Epithelial cell of proximal tubule (primary cell): Measurements from ENCODE around the gene ZNF470. TPM values are rescaled to one million over a fixed set of nuclear protein-coding genes. Genes with fewer than 3 reads are reported as not detected.

ENCODE experiments used
- DNase-seq: peaks from one replicate; pipeline ENCODE4 v3.0.0-alpha.2; 2011; ENCODE audit warnings: low read depth
- H3K4me3 ChIP-seq: 2 replicates; pipeline ENCODE4 v1.5.1; 2011; ENCODE audit warnings: low read depth, mild to moderate bottlenecking, low read length
- total RNA-seq: library from RNA; depleted of rRNA; stranded (reverse); fragments of >200 nt; gene quantifications from 2 replicates; pipeline ENCODE4 v1.2.3, GENCODE V29; 2015
- TF ChIP-seq, protein P1 (sequence below): conservative IDR thresholded peaks from 2 replicates; pipeline ENCODE4 v1.5.1; 2012; ENCODE audit warnings: low read depth, mild to moderate bottlenecking, low read length

Gene ZNF470
- total RNA-seq, 1 donor from 2014 or later, result 3.1 TPM

GRCh38 chr19:56619121-56619520 is 51.9 kb downstream of the ZNF470 start:
- TF ChIP-seq, protein P1, sequence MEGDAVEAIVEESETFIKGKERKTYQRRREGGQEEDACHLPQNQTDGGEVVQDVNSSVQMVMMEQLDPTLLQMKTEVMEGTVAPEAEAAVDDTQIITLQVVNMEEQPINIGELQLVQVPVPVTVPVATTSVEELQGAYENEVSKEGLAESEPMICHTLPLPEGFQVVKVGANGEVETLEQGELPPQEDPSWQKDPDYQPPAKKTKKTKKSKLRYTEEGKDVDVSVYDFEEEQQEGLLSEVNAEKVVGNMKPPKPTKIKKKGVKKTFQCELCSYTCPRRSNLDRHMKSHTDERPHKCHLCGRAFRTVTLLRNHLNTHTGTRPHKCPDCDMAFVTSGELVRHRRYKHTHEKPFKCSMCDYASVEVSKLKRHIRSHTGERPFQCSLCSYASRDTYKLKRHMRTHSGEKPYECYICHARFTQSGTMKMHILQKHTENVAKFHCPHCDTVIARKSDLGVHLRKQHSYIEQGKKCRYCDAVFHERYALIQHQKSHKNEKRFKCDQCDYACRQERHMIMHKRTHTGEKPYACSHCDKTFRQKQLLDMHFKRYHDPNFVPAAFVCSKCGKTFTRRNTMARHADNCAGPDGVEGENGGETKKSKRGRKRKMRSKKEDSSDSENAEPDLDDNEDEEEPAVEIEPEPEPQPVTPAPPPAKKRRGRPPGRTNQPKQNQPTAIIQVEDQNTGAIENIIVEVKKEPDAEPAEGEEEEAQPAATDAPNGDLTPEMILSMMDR, result no peak
- DNase-seq, result no peak
- H3K4me3 ChIP-seq, result no peak overlapping the region

DNA sequence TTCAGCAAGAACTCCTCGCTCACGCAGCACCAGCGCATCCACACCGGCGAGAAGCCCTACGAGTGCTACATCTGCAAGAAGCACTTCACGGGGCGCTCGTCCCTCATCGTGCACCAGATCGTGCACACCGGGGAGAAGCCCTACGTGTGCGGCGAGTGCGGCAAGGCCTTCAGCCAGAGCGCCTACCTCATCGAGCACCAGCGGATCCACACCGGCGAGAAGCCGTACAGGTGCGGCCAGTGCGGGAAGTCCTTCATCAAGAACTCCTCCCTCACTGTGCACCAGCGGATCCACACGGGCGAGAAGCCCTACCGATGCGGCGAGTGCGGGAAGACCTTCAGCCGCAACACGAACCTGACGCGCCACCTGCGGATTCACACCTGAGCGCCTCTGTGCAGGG is 55.1 kb downstream of the ZNF470 start:
- no peak for DNase-seq
- H3K4me3 ChIP-seq, result no peak overlapping the region
- TF ChIP-seq, protein P1, result no peak

GRCh38 chr19:56623006-56623405 is 55.7 kb downstream of the ZNF470 start:
- DNase-seq, result no peak
- no peak overlapping the region for H3K4me3 ChIP-seq
- TF ChIP-seq, protein P1, result no peak

GRCh38 chr19:56625708-56626107 is 58.4 kb downstream of the ZNF470 start:
- no peak for DNase-seq
- TF ChIP-seq, protein P1, result no peak
- H3K4me3 ChIP-seq, result no peak overlapping the region

DNA sequence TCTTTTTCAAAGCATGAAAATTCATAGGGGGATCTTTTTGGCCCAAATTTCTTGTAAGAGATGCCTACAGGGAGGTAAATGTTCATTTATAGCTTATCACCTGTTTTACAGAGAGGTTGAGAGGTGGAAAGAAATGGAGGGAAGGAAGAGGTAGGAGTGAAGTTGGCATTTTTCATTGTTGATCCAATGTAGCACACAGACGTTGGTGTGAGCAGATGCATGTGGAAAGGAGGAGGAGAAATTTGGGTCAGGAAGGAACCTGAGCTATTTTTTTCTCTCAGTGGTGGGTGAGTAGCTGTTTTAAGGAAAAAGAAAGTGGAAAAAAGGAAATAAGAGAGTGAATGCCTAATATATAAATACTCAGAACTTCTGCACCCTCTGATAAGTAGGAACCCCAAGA is 65.8 kb downstream of the ZNF470 start:
- TF ChIP-seq, protein P1, result no peak
- DNase-seq, result no peak
- H3K4me3 ChIP-seq, result no peak overlapping the region

DNA sequence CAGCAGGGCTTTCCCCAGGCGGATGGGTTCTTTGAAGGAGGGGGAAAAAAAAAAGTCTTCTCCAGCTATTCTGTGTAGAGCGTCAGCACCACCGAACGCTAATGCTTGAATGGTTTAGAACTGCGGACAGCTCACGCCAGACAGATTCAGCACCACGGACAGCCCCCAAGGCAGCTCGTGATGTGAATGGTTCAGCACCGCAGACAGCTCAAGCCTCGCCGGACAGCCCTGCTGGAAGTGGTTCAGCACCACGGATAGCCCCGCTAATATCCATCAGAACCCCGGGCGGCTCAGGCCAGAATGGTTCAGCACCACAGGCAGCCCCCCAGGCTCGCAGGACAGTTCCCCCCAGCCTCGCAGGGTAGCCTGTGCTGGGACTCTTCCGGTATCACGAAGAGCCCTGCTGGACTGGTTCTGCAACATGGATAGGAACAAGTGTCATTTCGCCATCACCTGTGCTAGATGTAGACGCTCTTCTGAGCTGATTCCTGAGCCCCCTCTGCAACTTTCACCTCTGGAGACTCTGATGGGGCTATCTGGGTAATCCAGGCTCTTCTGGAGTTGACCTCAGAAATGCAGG is 70.8 kb downstream of the ZNF470 start:
- DNase-seq, result peak; percentile 7
- no peak overlapping the region for H3K4me3 ChIP-seq
- TF ChIP-seq, protein P1, result no peak

Other genes with a start within 250 kb of the ZNF470 start
- gene ZNF582, start 173.9 kb upstream of the ZNF470 start, total RNA-seq, result 1.6 and 2.5 TPM in 2 replicates
- gene ZNF583, start 163.1 kb upstream of the ZNF470 start, total RNA-seq, result 0.75 and 2.7 TPM in 2 replicates
- gene ZNF667, start 90.1 kb upstream of the ZNF470 start, total RNA-seq, result 3.0 and 6.1 TPM in 2 replicates
- 0.69 and 1.0 TPM in 2 replicates for gene ZNF471, start 59.6 kb upstream of the ZNF470 start, total RNA-seq
- 7.9 and 12.2 TPM in 2 replicates for gene ZFP28, start 28.5 kb upstream of the ZNF470 start, total RNA-seq
- 6.7 and 8.8 TPM in 2 replicates for gene ZNF71, start 27.8 kb downstream of the ZNF470 start, total RNA-seq
- gene SMIM17, start 75.7 kb downstream of the ZNF470 start, total RNA-seq, result 0.07 TPM in 1 of 2 replicates, not detected in the other
- 2.4 and 4.6 TPM in 2 replicates for gene ZNF835, start 104.3 kb downstream of the ZNF470 start, total RNA-seq